DLD1 (cell line): ENCODE measurements around the gene POLA2.

ENCODE experiments used
- in situ Hi-C: cut with HindIII; loops from 2 replicates; pipeline ENCODE4 v1.10.0; 2017; ENCODE audit warnings: low sequenced_read_pairs

The POLA2 gene

GRCh38 chr11:65307298-65308229, 45.8 kb downstream of the POLA2 start:
- in situ Hi-C loops, result no loop called here

- in situ Hi-C loops, result no loop called here
Measured at GRCh38 chr11:65308281-65308891, 46.6 kb downstream of the POLA2 start.

GRCh38 chr11:65309006-65309405, 47.2 kb downstream of the POLA2 start:
- in situ Hi-C loops, result no loop called here

GRCh38 chr11:65310215-65310614, 48.5 kb downstream of the POLA2 start:
- in situ Hi-C loops, result no loop called here

- in situ Hi-C loops, result no loop called here
Measured at GRCh38 chr11:65310736-65311135, 49.0 kb downstream of the POLA2 start.

- in situ Hi-C loops, result no loop called here
Measured at GRCh38 chr11:65311170-65311678, 49.5 kb downstream of the POLA2 start.

- in situ Hi-C loops, result no loop called here
Measured at GRCh38 chr11:65314501-65315203, 52.9 kb downstream of the POLA2 start, which contains the start of gene CDC42EP2. TSS of gene CDC42EP2 (plus strand) at chr11:65314866. CDS start at chr11:65320899, 6,033 bp downstream.

GRCh38 chr11:65315204-65315865, 53.6 kb downstream of the POLA2 start:
- in situ Hi-C loops, result no loop called here

- in situ Hi-C loops, result no loop called here
Measured at GRCh38 chr11:65315866-65316226, 54.1 kb downstream of the POLA2 start.

GRCh38 chr11:65316227-65317024, 54.7 kb downstream of the POLA2 start:
- in situ Hi-C loops, result no loop called here

GRCh38 chr11:65317025-65317786, 55.4 kb downstream of the POLA2 start:
- in situ Hi-C loops, result no loop called here

- in situ Hi-C loops, result no loop called here
Measured at GRCh38 chr11:65320386-65321075, 58.8 kb downstream of the POLA2 start.

GRCh38 chr11:65321076-65321475, 59.3 kb downstream of the POLA2 start:
- in situ Hi-C loops, result no loop called here

- in situ Hi-C loops, result no loop called here
Measured at GRCh38 chr11:65321828-65322485, 60.2 kb downstream of the POLA2 start.

- in situ Hi-C loops, result no loop called here
Measured at GRCh38 chr11:65323813-65324212, 62.1 kb downstream of the POLA2 start.

GRCh38 chr11:65325435-65325834, 63.7 kb downstream of the POLA2 start:
- in situ Hi-C loops, result no loop called here

GRCh38 chr11:65327021-65327420, 65.3 kb downstream of the POLA2 start:
- in situ Hi-C loops, result no loop called here

- in situ Hi-C loops, result no loop called here
Measured at GRCh38 chr11:65329478-65329877, 67.7 kb downstream of the POLA2 start.
